RWPE1 (cell line): Measurements from ENCODE around the gene FGD4.

Source experiments
- CTCF ChIA-PET: fragments of 350-600 bp; sonication (Branson Sonifier 250); formaldehyde crosslinking; extraction: SDS; loops from one replicate; lab custom pipeline; 2021; lab: Yijun Ruan, JAX
- POLR2A ChIA-PET: fragments of 400-600 bp; formaldehyde crosslinking; extraction: SDS; loops from one replicate; lab custom pipeline; 2020; ENCODE audit warnings: antibody characterized with exemption; ENCODE audit not compliant: low non-redundant PET; lab: Yijun Ruan, JAX
- DNase-seq: peaks from one replicate; pipeline ENCODE4 v3.0.0; 2012; ENCODE audit warnings: low spot score
- H3K27ac ChIP-seq: fragments of 450-650 bp; 2 replicates; pipeline ENCODE4 v1.5.1; 2017
- TF ChIP-seq, protein P1 (sequence below): fragments of 450-650 bp; conservative IDR thresholded peaks from 2 replicates; pipeline ENCODE4 v1.5.1; 2017; ENCODE audit warnings: low read depth, mild to moderate bottlenecking

FGD4 gene

DNA sequence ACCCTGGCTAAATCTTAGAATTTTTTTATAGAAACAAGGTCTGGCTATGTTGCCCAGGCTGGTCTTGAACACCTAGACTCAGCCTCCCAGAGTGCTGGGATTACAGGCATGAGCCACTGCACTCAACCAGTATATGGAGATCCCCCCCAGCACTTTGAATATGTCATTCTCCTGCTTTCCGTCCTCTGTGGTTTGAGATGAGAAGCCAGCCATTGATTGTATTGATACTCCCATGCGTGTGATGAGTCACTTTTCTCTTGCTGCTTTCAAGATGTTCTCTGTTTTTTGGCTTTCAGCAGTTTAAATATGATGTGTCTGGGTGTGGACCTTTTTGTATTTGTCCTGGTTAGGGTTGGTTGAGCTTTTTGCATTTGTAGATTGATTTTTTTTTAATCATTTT is 204.5 kb downstream of the FGD4 start:
- DNase-seq: no peak
- H3K27ac ChIP-seq: no peak overlapping the region; the same call in 1 of the 2 replicates
- ChIA-PET POLR2A (no interaction called here), CTCF (interaction anchor here (0.6 kb wide), 1 partner anchor 238 kb away, joined by 3 read pairs; no protein-coding TSS in a partner anchor)
- TF ChIP-seq, protein P1, sequence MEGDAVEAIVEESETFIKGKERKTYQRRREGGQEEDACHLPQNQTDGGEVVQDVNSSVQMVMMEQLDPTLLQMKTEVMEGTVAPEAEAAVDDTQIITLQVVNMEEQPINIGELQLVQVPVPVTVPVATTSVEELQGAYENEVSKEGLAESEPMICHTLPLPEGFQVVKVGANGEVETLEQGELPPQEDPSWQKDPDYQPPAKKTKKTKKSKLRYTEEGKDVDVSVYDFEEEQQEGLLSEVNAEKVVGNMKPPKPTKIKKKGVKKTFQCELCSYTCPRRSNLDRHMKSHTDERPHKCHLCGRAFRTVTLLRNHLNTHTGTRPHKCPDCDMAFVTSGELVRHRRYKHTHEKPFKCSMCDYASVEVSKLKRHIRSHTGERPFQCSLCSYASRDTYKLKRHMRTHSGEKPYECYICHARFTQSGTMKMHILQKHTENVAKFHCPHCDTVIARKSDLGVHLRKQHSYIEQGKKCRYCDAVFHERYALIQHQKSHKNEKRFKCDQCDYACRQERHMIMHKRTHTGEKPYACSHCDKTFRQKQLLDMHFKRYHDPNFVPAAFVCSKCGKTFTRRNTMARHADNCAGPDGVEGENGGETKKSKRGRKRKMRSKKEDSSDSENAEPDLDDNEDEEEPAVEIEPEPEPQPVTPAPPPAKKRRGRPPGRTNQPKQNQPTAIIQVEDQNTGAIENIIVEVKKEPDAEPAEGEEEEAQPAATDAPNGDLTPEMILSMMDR: no peak

DNA sequence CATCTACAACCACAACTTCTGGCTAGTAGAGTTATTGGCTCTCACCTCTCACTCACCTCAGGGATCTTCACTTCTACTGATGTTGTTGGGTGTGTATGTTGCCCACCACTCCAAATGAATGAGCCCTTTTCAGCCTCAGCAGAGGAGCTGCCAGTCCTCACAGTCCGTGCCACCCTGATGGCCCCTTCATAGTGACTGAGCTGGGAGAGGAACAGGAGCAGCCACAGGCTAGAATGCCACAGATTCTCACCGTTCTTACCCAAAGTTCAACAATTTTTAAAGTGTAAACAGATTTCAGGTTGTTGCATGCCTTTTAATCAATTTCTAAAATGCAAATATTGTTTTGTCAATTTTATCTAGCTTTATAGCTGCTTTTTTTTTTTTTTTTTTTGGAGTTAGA is 205.2 kb downstream of the FGD4 start:
- H3K27ac ChIP-seq: no peak overlapping the region
- no peak for DNase-seq
- TF ChIP-seq, protein P1: no peak
- CTCF ChIA-PET: interaction anchor here (0.6 kb wide), 1 partner anchor 35 kb away, joined by 3 read pairs; no protein-coding TSS in a partner anchor
- POLR2A ChIA-PET: no interaction called here

DNA sequence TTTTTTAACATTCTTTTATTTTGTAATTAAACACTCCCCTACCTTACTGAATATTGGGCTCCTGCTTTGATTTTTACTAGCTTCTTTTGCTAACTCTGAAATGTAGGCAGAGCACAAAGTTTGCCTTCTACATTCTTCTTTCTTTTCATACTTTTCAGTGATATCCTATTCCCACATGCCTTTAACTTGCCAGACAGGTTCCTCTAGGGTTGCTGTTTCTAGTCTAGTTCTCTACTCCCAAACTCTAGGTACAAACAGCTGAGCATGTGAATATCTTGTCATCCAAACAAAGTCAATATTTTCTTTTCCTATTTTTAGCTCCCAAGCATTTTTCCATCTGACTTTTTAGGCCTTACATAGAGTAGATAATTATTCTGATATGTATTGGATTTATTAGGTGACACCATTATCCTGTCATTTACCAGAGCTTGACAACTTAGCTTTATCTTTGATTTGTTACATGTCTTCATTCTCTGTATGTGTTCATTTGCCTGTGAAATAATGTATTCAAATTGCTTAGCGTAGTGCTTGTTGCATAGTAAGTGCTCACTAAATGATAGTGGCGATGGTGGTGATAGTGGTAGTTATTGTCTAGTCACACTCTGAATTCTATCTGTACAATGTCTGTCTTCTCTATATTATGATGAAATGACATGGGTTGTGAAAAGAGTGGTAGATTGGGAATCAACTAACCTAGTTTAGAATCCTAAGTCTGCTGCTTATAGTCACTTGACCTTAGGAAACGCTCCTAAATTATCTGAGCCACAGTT is 206.2 kb downstream of the FGD4 start:
- POLR2A ChIA-PET: no interaction called here
- DNase-seq: no peak
- H3K27ac ChIP-seq: no peak overlapping the region
- TF ChIP-seq, protein P1: no peak
- CTCF ChIA-PET: interaction anchor here (0.6 to 1.0 kb wide), 4 partner anchors 32 to 649 kb away, joined by 3 to 6 read pairs (median 4); no protein-coding TSS in a partner anchor

DNA sequence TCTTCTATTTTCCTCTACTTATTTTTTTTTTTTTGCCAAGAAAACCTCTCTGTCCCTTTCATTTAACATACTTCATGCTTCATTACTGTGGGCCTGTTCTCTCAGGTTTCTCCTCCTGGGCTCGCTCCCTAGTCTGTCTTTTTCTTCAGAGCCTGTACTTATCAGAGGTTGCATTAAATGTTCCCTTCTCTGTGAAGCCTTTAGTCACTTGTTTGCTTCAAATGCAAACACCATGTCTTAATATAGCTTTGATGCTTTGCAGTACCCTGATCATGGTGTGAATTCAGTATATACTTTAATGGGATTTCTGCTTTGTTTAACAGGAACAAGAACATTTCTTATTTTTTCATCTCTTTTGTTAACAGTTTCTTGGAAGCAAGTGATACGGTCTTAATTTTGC is 207.1 kb downstream of the FGD4 start:
- CTCF ChIA-PET: interaction anchor here (0.6 kb wide), 1 partner anchor 31 kb away, joined by 6 read pairs; no protein-coding TSS in a partner anchor
- DNase-seq: no peak
- POLR2A ChIA-PET: no interaction called here
- TF ChIP-seq, protein P1: no peak
- H3K27ac ChIP-seq: no peak overlapping the region

DNA sequence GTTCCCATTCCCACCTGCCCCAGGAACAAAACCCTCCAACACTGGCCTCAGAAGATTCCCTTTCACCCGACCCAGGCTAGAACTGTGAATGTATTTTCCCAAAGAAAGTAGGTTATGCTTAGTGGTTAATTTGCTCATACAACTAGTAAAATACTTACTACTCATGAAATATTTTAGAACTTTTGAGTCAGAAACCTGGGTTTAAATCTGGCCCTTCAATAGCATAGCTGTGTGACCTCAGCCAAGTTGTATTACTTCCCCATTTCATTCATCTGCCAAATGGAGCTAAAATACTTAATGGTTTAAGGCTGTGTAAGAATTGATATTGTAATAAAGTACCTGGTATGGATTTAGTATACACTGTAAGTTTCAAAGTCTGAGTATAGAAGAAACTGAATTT is 210.6 kb downstream of the FGD4 start:
- H3K27ac ChIP-seq: no peak overlapping the region
- POLR2A ChIA-PET: no interaction called here
- DNase-seq: no peak
- CTCF ChIA-PET: interaction anchor here (0.7 kb wide), 1 partner anchor 321 kb away, joined by 3 read pairs; no protein-coding TSS in a partner anchor
- TF ChIP-seq, protein P1: no peak

DNA sequence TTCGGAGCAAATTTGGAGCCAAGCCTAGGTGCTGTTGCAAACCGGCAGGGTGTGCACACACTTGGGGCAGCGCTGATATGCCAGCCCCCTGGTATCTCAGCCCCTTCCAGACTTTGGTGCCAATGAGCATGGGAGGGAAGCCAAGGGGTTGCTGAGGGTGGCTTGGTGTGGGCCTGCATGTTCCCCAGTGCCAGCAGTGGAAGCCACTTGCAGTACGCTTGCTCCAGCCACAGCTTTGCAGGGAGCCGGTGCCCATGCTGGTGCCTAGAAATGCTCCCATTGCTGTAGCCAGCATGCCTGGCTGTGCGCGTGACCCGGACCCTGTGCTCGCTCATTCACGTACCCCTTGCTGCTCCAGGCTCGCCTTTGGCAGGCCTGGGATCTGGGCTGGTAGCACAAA is 212.6 kb downstream of the FGD4 start:
- POLR2A ChIA-PET: no interaction called here
- 0 out of 2 replicates have a peak overlapping the region, but pooled peaks have one; percentile 3 for H3K27ac ChIP-seq
- TF ChIP-seq, protein P1: no peak
- no peak for DNase-seq
- CTCF ChIA-PET: no interaction called here
